Measurements from ENCODE around the gene SLC35C1.

DNA sequence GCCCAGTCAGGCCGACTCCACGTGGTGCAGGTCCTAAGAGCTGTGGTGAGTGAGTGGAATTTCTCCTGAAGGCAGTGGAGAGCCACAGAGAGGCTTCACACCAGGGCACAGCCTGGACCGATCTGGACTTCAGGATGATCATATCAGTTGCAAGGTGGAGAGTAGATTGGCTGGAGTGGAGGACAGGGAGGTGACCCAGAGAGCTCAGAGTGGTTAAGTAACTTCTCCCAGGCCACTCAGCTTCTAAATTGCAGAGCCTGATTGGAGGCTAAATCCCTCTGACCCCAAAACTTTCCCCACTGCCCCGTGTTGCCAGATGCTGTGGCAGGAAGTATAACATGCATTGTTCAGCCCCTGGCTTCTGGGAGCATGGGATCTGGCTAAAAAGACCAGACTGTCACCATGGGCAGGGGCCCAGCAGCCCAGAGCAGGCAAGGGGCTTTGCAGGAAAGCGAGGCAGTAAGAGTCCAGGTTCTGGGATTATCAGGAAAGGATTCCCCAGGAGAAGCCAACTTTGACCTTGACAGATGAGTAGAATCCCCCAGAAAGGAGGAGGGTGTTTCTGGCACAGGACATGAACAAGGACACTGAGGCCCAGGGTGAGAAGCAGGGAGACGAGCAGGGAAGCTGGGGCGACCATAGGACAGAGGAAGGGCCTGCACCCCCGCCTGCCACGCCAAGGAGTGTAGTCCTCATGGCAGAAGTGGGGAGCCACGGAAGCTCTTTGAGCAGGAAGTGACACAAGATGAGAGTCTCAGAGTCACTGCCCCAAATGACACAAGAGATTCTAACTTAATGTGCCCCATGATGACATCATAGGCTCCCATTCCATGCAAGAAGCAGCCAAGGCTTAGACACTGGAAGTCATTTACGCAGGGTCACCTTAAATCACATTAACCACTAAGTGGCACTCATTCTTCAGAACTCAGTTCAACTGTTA, 4.8 kb downstream of the SLC35C1 start:
- TF ChIP-seq, protein P1, sequence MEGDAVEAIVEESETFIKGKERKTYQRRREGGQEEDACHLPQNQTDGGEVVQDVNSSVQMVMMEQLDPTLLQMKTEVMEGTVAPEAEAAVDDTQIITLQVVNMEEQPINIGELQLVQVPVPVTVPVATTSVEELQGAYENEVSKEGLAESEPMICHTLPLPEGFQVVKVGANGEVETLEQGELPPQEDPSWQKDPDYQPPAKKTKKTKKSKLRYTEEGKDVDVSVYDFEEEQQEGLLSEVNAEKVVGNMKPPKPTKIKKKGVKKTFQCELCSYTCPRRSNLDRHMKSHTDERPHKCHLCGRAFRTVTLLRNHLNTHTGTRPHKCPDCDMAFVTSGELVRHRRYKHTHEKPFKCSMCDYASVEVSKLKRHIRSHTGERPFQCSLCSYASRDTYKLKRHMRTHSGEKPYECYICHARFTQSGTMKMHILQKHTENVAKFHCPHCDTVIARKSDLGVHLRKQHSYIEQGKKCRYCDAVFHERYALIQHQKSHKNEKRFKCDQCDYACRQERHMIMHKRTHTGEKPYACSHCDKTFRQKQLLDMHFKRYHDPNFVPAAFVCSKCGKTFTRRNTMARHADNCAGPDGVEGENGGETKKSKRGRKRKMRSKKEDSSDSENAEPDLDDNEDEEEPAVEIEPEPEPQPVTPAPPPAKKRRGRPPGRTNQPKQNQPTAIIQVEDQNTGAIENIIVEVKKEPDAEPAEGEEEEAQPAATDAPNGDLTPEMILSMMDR (conservative IDR thresholded peaks at IDR 0.05; ENCODE audit: low read length): no peak
- no peak for TF ChIP-seq EZH2phosphoT487 (IDR thresholded peaks at IDR 0.05; ENCODE audit: borderline replicate concordance)

All from Loucy (cell line).